Measurements from ENCODE around the gene MGAT5.

DNA sequence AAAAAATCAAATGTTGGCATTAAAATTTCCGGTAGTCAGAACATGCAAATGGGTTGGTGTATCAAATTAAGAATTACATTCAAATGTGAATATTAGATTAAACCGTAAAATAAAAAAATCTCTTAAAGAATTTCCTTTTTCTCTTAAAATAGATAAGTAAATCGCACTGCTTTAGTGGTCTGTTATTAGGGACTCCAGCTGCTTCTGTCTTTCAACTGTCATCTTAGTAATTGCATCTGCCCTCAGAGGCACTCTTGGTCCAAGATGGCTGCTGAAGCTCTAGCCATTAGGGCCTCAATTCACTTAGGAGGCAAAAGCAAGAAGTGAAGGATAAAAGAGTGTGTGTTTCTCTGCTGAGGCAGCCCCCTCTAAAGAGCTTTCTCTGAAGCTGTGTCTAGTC is 132.4 kb downstream of the MGAT5 start:
- TF ChIP-seq, protein P1, sequence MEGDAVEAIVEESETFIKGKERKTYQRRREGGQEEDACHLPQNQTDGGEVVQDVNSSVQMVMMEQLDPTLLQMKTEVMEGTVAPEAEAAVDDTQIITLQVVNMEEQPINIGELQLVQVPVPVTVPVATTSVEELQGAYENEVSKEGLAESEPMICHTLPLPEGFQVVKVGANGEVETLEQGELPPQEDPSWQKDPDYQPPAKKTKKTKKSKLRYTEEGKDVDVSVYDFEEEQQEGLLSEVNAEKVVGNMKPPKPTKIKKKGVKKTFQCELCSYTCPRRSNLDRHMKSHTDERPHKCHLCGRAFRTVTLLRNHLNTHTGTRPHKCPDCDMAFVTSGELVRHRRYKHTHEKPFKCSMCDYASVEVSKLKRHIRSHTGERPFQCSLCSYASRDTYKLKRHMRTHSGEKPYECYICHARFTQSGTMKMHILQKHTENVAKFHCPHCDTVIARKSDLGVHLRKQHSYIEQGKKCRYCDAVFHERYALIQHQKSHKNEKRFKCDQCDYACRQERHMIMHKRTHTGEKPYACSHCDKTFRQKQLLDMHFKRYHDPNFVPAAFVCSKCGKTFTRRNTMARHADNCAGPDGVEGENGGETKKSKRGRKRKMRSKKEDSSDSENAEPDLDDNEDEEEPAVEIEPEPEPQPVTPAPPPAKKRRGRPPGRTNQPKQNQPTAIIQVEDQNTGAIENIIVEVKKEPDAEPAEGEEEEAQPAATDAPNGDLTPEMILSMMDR (IDR thresholded peaks at IDR 0.05): no peak
- no peak for TF ChIP-seq POLR2A (IDR thresholded peaks at IDR 0.05)
- no peak for TF ChIP-seq EP300 (IDR thresholded peaks at IDR 0.05)
